Neural cell (in vitro differentiated cells): Measurements from ENCODE around the gene NAA50. TPM values are rescaled to one million over a fixed set of nuclear protein-coding genes. Genes with fewer than 3 reads are reported as not detected.

Experiments
- H2AFZ ChIP-seq: fragments of 200-600, 300-800 bp; sonication (generic), shearing (Covaris generic); 2 replicates; pipeline ENCODE4 v1.6.0; 2014; ENCODE audit warnings: low read depth, mild to moderate bottlenecking, antibody characterized with exemption, low read length, moderate library complexity
- H3F3A ChIP-seq: fragments of 200-600 bp; shearing (Covaris generic); 2 replicates; pipeline ENCODE4 v1.6.1; 2016; ENCODE audit warnings: mild to moderate bottlenecking, moderate library complexity, mixed read lengths, antibody characterized with exemption, low read length; ENCODE audit not compliant: insufficient read depth, poor library complexity, severe bottlenecking
- H3K27ac ChIP-seq: fragments of 200-600, 300-800 bp; sonication (generic), shearing (Covaris generic); 2 replicates; pipeline ENCODE4 v1.5.1; 2014; ENCODE audit warnings: mild to moderate bottlenecking, low read length, moderate library complexity
- H3K27me3 ChIP-seq: fragments of 300-800, 200-600 bp; sonication (generic), shearing (Covaris generic); 2 replicates; pipeline ENCODE4 v1.6.0; 2014; ENCODE audit warnings: mild to moderate bottlenecking, low read depth, low read length, moderate library complexity; ENCODE audit not compliant: insufficient read depth
- H3K36me3 ChIP-seq: fragments of 300-800, 200-600 bp; sonication (generic), shearing (Covaris generic); 2 replicates; pipeline ENCODE4 v1.5.1; 2014; ENCODE audit warnings: mild to moderate bottlenecking, antibody characterized with exemption, low read length, moderate library complexity; ENCODE audit not compliant: insufficient read depth
- H3K4me2 ChIP-seq: fragments of 300-800, 200-600 bp; sonication (generic), shearing (Covaris generic); 2 replicates; pipeline ENCODE4 v1.6.0; 2014; ENCODE audit warnings: mild to moderate bottlenecking, low read length
- H3K4me3 ChIP-seq: fragments of 300-800, 200-600 bp; sonication (generic), shearing (Covaris generic); 2 replicates; pipeline ENCODE4 v1.5.1; 2014; ENCODE audit warnings: mild to moderate bottlenecking, low read length, moderate library complexity
- H3K79me2 ChIP-seq: fragments of 200-600 bp; shearing (Covaris generic); replicated peaks from 2 replicates; pipeline ENCODE4 v1.6.0; 2014; ENCODE audit warnings: mild to moderate bottlenecking, low read length, moderate library complexity; ENCODE audit not compliant: insufficient read depth
- H3K9ac ChIP-seq: fragments of 300-800, 200-600 bp; sonication (generic), shearing (Covaris generic); 2 replicates; pipeline ENCODE4 v1.6.1; 2016; ENCODE audit warnings: mild to moderate bottlenecking, low read length, mixed read lengths
- H3K9me2 ChIP-seq: fragments of 200-600 bp; shearing (Covaris generic); 2 replicates; pipeline ENCODE4 v1.6.1; 2016; ENCODE audit warnings: mild to moderate bottlenecking, low read length, mixed read lengths; ENCODE audit not compliant: insufficient read depth
- H3K9me3 ChIP-seq: fragments of 200-600, 300-800 bp; sonication (generic), shearing (Covaris generic); 2 replicates; pipeline ENCODE4 v1.6.1; 2016; ENCODE audit warnings: mild to moderate bottlenecking, mixed run types, low read length, moderate library complexity, mixed read lengths
- H4K20me1 ChIP-seq: fragments of 200-600 bp; shearing (Covaris generic); 2 replicates; pipeline ENCODE4 v1.6.1; 2016; ENCODE audit warnings: mild to moderate bottlenecking, mixed run types; ENCODE audit not compliant: insufficient read depth
- CTCF ChIP-seq: fragments of 450-650 bp; IDR thresholded peaks from 2 replicates; pipeline ENCODE4 v1.5.1; 2014; ENCODE audit warnings: antibody characterized with exemption, mild to moderate bottlenecking, moderate library complexity; ENCODE audit not compliant: poor library complexity, severe bottlenecking
- EP300 ChIP-seq: fragments of 450-650 bp; conservative IDR thresholded peaks from 2 replicates; pipeline ENCODE4 v1.6.1; 2014; ENCODE audit warnings: antibody characterized with exemption, mild to moderate bottlenecking, moderate library complexity; ENCODE audit not compliant: poor library complexity, severe bottlenecking
- EZH2 ChIP-seq: fragments of 200-600, 300-800 bp; shearing (Covaris generic), sonication (generic); IDR thresholded peaks from 2 replicates; pipeline ENCODE4 v1.6.1; 2014; ENCODE audit warnings: antibody characterized with exemption, low read length, borderline replicate concordance, mild to moderate bottlenecking; ENCODE audit not compliant: insufficient read depth, poor library complexity, severe bottlenecking
- MXI1 ChIP-seq: fragments of 450-650 bp; conservative IDR thresholded peaks from 2 replicates; pipeline ENCODE4 v1.6.1; 2014; ENCODE audit warnings: antibody characterized with exemption, mild to moderate bottlenecking; ENCODE audit not compliant: poor library complexity, severe bottlenecking
- POLR2AphosphoS5 ChIP-seq: IDR thresholded peaks from 2 replicates; pipeline ENCODE4 v1.6.1; 2012
- RAD21 ChIP-seq: fragments of 450-650 bp; conservative IDR thresholded peaks from 2 replicates; pipeline ENCODE4 v1.6.1; 2014; ENCODE audit warnings: antibody characterized with exemption, mild to moderate bottlenecking, moderate library complexity
- REST ChIP-seq: IDR thresholded peaks from 2 replicates; pipeline ENCODE4 v1.6.1; 2012; ENCODE audit warnings: borderline replicate concordance
- SMC3 ChIP-seq: fragments of 450-650 bp; conservative IDR thresholded peaks from 2 replicates; pipeline ENCODE4 v1.6.1; 2014; ENCODE audit warnings: antibody characterized with exemption, mild to moderate bottlenecking, moderate library complexity; ENCODE audit not compliant: poor library complexity
- TAF1 ChIP-seq: IDR thresholded peaks from 2 replicates; pipeline ENCODE4 v1.6.1; 2012; ENCODE audit warnings: low read depth
- polyA plus RNA-seq: library from polyadenylated mRNA; depleted of rRNA; stranded (reverse); fragments of >200 nt; gene quantifications from 2 replicates; pipeline ENCODE4 v1.2.3, GENCODE V29; 2014

The NAA50 gene
- polyA plus RNA-seq, 1 donor from 2014 or later, result 69.6 TPM

DNA sequence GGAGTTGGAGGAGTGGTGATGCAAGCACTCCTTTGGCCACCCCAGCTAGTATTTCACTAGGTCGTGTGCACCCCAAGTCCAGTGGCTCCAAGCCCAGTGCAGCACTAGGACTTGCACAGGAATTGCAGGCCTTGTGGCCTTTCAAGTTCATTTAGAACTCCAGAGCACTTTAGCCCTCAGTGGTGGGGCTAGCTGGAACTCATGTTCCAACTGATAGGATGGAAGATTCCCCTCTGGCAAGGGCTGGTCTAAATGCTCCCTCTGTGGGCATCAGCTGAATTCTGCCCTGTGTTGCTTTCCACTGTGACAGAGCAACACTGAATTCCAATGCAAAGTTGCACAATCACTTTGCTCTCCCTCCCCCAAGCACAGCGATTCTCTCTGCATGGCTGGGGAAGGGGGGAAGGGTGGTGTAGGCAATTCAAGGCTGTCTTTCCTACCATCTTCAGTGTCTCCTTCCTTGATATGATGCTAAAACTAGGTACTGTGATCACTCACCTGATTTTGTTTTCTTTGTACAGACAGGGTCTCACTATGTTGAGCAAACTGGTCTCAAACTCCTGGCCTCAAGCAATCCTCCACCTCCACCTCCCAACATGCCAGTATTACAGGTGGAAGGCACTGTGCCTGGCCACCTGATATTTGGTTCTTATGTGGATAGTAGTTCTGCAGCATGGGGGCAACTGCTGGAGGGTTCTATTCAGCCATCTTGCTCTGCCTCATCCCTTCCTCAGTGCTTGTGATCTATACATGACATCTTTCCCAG lies 59.9 kb downstream of the NAA50 start:
- no peak overlapping the region for H3K27ac ChIP-seq
- no peaks in the 10 kb centered on the region for H3F3A ChIP-seq
- no peak overlapping the region for H3K9ac ChIP-seq
- no peaks in the 10 kb centered on the region for H3K9me2 ChIP-seq
- peaks cover 9% of the 10 kb centered on the region for H3K9me3 ChIP-seq
- H3K36me3 ChIP-seq, result no peaks in the 10 kb centered on the region
- H3K4me3 ChIP-seq, result no peak overlapping the region
- peaks cover 4% of the 10 kb centered on the region for H3K79me2 ChIP-seq
- H3K27me3 ChIP-seq, result no peaks in the 10 kb centered on the region
- H4K20me1 ChIP-seq, result no peaks in the 10 kb centered on the region
- TF ChIP-seq TAF1 (no peak), SMC3 (no peak), EP300 (no peak), CTCF (no peak), RAD21 (no peak), POLR2AphosphoS5 (no peak), EZH2 (no peak), MXI1 (no peak), REST (no peak)
- no peak overlapping the region for H2AFZ ChIP-seq
- H3K4me2 ChIP-seq, result no peak overlapping the region

GRCh38 chr3:113685124-113685523 lies 60.9 kb downstream of the NAA50 start:
- no peak overlapping the region for H3K27ac ChIP-seq
- H3K79me2 ChIP-seq, result peaks cover 4% of the 10 kb centered on the region
- H3K4me3 ChIP-seq, result no peak overlapping the region
- no peaks in the 10 kb centered on the region for H3K36me3 ChIP-seq
- peaks cover 9% of the 10 kb centered on the region for H3K9me3 ChIP-seq
- H3K9me2 ChIP-seq, result no peaks in the 10 kb centered on the region
- H3K9ac ChIP-seq, result no peak overlapping the region
- H3K27me3 ChIP-seq, result no peaks in the 10 kb centered on the region
- no peak overlapping the region for H3K4me2 ChIP-seq
- H3F3A ChIP-seq, result no peaks in the 10 kb centered on the region
- no peak for TF ChIP-seq MXI1
- no peak for TF ChIP-seq CTCF
- no peak for TF ChIP-seq SMC3
- TF ChIP-seq TAF1, result no peak
- TF ChIP-seq REST, result no peak
- TF ChIP-seq EZH2, result no peak
- TF ChIP-seq RAD21, result no peak
- TF ChIP-seq EP300, result no peak
- no peak for TF ChIP-seq POLR2AphosphoS5
- no peak overlapping the region for H2AFZ ChIP-seq
- no peaks in the 10 kb centered on the region for H4K20me1 ChIP-seq
